ENCODE results near the gene CLDN34.

CLDN34 gene

GRCh38 chrX:10017872-10018271 lies 50.7 kb downstream of the CLDN34 start:
- DNase-seq: no peak
